Stimulated activated CD4-positive, alpha-beta T cell treated with anti-CD3 and anti-CD28 coated beads, Interleukin-4, amount 100 ng/mL, for 24 hours (primary cell): ENCODE data around the gene GALK1.
"Not testable (repeated sequence)": the region's sequence is repeated elsewhere in the genome, so short reads cannot be mapped to it uniquely, and the experiment has no call there.

Experiments used
- DNase-seq: peaks from one replicate; pipeline ENCODE4 v3.0.0-alpha.2; 2020

The GALK1 gene

GRCh38 chr17:75783803-75784472, 18.9 kb upstream of the GALK1 start:
- no peak for DNase-seq

DNA sequence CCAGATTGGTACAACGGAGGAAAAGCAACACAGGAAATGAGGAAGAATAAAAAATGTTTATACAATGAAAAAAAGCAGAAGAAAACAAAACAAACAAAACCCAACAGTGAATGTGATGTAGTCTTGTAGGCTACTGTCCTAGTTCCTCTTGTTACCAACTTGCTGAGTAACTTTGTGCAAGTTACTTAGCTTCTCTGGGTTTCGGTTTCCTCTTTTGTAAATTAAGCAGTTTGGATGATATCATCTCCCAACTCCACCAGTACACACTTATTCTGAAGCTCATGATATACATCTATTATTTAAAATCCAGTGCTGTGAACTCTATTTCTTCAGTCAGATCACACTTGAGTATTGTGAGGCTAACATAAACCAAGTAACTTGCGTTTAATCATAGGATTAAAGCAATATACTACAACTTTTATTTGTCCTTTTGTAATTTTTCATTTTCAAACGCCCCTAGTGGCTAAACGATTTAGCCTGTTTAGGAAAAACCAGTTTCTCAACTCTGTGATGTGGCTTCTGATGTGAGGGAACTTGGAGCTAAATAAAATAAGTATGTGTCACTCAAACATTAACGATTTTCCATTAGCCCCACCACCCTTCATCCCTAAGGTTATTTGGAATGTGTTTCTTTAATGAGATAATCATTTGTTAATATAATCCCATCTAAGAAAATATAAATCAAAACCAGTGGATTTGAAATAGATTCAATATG, 18.2 kb upstream of the GALK1 start:
- DNase-seq: no peak

- no peak for DNase-seq
Measured at GRCh38 chr17:75779987-75780889, 15.2 kb upstream of the GALK1 start.

- peak; percentile 94 for DNase-seq
Measured at GRCh38 chr17:75779250-75779986, 14.4 kb upstream of the GALK1 start.

- DNase-seq: peak; percentile 76
Measured at GRCh38 chr17:75778861-75779249, 13.9 kb upstream of the GALK1 start.

DNA sequence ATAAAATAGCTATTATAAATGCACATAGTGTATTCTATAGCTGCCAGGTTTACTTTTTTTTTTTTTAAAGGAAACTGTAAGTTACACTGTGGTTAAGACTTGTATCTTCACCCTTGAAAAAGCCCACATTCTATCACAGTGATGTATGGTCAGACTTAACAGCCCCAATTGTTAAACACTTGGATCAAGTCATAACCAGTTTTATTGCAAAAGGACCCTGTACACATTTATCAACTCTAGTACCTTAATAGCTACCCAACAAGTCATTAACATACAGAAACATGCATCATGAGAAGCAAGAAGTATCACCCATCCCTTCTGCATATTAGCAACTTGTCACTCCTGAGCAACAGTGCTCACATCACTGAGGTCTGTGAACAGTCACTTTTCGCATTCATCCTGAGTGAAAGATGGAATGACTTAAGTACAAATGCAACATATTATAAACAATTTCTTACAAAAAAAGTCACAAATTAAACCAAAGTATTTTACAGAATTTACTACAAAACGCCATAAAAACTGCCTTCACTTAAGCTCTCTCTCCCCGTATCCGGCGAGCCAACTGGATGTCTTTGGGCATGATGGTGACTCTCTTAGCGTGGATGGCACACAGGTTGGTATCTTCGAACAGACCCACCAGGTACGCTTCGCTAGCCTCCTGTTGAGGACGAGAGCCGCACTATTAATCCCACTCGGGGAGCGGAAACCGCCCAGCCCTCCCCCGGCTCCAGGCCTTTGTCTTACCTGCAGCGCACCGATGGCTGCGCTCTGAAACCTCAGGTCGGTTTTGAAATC, 13.3 kb upstream of the GALK1 start:
- DNase-seq: not testable (repeated sequence)

DNA sequence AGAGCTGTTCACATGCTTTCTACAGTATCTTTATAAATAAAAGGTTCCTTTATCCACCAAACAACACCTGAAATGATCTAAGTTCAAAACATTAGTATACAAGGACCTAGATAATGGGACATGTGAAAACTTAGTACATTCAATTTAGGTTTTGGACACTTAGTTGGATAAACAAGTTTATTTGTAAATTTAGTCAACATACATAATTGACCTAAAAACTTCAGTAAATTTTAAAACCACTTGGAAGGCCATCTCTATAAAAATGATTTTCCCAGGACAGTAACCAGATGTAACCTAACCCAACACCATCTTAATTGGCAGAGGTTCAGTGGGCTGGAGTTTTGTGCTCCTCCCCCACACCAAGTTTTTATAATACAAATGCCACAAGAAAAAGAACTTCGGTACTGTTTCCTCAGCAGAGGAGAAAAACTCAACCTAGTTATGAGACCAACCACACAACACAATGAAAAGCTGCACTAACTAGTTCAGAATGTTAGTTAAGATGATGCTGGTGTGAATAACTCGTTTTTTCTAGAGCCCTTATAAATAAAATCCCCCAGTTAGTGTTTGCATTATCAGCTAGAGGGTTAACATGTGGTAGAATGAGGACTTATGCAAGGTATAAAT, 12.4 kb upstream of the GALK1 start:
- no peak for DNase-seq

- peak; percentile 43 for DNase-seq
Measured at GRCh38 chr17:75776386-75777295, 11.6 kb upstream of the GALK1 start.

GRCh38 chr17:75774991-75775668, 10.1 kb upstream of the GALK1 start:
- no peak for DNase-seq

DNA sequence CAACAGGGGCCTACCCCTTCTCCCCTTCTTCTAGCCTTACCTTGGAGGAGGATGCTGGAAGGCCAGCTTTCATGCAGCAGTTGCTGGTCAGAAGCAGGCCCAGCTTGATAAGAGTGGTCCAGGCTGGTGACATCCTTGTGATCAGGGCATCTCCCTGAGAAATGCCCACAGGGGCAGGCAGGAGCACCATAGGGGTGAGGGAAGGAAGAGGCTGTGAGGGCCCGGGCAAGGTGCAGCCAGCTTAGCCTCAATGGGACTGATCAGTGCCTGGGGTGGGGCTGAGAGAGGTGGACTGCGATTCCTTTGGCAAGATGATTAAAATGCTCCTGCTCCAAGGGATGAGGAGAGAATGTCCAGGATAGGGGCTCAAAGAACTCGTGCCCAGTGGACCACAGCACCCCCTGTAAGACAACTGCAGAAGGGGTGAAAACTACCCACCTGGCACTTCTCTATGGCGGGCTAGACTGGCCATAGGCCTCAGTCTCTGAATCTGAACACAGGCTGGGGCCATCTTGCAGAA, 9.5 kb upstream of the GALK1 start:
- DNase-seq: no peak

GRCh38 chr17:75773808-75774470, 8.9 kb upstream of the GALK1 start:
- no peak for DNase-seq

DNA sequence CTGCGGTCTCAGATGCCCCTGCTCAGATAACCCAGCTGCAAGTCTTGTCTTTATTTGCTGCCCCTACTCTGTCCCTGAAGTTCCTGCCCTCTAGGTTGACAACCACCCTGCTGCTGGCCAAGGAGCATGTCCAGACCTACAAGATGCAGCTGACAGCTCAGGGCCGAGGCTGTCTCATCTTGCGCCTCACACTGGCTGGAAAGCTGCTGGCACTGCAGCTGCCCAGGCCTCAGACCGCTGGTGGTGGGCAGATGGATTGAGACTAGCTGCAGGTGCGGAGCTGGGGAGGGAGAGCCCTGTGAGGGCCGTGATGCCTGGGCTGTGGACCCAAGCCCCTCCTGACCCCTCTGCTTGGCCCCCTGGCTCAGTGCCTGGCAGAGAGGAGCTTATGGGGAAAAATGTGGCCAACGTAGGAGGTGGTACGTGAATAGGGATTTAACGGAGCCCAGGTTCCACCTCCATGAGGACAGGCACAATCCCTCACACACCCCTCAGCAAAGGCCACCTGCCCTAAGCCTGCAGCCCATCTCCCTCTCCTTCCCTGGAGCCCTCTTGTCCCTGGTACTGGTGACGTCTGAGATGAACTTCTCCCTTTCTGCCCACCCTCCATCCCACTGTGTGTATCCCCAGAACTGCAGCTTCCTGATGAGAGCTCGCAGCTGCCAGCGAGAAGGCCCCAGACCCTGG, 8.3 kb upstream of the GALK1 start:
- DNase-seq: no peak

GRCh38 chr17:75771334-75772281, 6.6 kb upstream of the GALK1 start:
- DNase-seq: no peak

- no peak for DNase-seq
Measured at GRCh38 chr17:75769536-75769935, 4.5 kb upstream of the GALK1 start.

GRCh38 chr17:75767881-75768280, 2.9 kb upstream of the GALK1 start:
- DNase-seq: no peak

- DNase-seq: no peak
Measured at GRCh38 chr17:75765981-75766380, 989 bp upstream of the GALK1 start.

GRCh38 chr17:75764417-75764710, 628 bp downstream of the GALK1 start:
- DNase-seq: no peak
